SU-DHL-6 (cell line): ENCODE data around the gene AP1S3.

Experiments
- CTCF ChIP-seq: fragments of 200-600 bp; sonication (generic); IDR thresholded peaks from one replicate; pipeline ENCODE4 v1.5.1; 2017; ENCODE audit warnings: antibody characterized with exemption, mild to moderate bottlenecking, low read length, moderate library complexity; ENCODE audit not compliant: insufficient read depth, poor library complexity, severe bottlenecking
- EZH2phosphoT487 ChIP-seq: fragments of 200-600 bp; sonication (generic), shearing (Covaris generic); conservative IDR thresholded peaks from 2 replicates; pipeline ENCODE4 v1.6.1; 2018; ENCODE audit warnings: mild to moderate bottlenecking, antibody characterized with exemption, low read length, moderate library complexity, mixed read lengths

GRCh38 chr2:223853425-223853837 lies 16.0 kb upstream of the AP1S3 start:
- TF ChIP-seq CTCF (no peak), EZH2phosphoT487 (no peak)
